C4-2B (cell line): Measurements from ENCODE around the gene CEP131.

Experiments
- H3K27ac ChIP-seq: fragments of 450-650 bp; 2 replicates; pipeline ENCODE4 v1.5.1; 2017
- ZFX ChIP-seq: fragments of 450-650 bp; IDR thresholded peaks from 2 replicates; pipeline ENCODE4 v1.6.1; 2017
- TF ChIP-seq, protein P1 (sequence below): fragments of 450-650 bp; conservative IDR thresholded peaks from 2 replicates; pipeline ENCODE4 v1.5.1; 2017; ENCODE audit warnings: mild to moderate bottlenecking

CEP131 gene

DNA sequence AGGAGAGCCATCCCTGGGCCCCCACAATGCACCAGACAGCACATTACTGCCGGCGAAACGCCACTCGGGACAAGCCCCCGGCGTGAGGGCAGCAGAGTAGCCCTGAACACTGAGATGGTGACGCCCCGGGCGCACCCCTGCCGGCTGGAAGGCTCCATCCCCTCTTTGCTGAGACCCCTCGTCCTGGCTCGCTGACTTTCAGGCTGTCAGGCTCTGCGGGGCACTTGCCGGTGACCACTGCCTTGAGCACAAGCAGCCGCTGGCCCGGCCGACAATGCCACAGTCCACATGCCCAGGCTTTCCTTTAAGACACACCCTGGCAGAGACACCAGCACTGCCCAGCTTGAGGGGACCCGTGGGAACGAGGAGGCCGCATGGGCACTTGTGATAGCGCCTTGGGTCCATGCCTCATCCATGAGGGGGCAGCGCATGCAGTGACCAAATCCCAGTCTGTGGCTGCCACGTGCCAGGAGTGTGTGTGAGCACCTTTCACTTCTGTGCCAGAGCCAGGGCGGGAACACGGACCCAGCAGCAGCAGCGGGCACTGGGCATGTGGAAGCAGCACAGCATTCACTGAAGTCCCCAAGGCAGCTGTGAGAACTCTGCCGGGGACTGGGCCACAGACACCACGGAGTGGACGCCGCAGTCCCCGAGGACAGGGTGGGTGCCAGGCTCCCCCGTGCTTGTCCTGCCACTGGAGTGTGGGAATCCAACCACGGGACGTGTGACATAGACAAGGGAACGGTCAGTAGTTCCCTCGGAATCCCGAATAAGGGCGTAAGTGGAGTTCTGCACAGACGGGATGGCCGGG, 40.8 kb upstream of the CEP131 start:
- no peak overlapping the region for H3K27ac ChIP-seq
- no peak for TF ChIP-seq ZFX
- TF ChIP-seq, protein P1, sequence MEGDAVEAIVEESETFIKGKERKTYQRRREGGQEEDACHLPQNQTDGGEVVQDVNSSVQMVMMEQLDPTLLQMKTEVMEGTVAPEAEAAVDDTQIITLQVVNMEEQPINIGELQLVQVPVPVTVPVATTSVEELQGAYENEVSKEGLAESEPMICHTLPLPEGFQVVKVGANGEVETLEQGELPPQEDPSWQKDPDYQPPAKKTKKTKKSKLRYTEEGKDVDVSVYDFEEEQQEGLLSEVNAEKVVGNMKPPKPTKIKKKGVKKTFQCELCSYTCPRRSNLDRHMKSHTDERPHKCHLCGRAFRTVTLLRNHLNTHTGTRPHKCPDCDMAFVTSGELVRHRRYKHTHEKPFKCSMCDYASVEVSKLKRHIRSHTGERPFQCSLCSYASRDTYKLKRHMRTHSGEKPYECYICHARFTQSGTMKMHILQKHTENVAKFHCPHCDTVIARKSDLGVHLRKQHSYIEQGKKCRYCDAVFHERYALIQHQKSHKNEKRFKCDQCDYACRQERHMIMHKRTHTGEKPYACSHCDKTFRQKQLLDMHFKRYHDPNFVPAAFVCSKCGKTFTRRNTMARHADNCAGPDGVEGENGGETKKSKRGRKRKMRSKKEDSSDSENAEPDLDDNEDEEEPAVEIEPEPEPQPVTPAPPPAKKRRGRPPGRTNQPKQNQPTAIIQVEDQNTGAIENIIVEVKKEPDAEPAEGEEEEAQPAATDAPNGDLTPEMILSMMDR: no peak

DNA sequence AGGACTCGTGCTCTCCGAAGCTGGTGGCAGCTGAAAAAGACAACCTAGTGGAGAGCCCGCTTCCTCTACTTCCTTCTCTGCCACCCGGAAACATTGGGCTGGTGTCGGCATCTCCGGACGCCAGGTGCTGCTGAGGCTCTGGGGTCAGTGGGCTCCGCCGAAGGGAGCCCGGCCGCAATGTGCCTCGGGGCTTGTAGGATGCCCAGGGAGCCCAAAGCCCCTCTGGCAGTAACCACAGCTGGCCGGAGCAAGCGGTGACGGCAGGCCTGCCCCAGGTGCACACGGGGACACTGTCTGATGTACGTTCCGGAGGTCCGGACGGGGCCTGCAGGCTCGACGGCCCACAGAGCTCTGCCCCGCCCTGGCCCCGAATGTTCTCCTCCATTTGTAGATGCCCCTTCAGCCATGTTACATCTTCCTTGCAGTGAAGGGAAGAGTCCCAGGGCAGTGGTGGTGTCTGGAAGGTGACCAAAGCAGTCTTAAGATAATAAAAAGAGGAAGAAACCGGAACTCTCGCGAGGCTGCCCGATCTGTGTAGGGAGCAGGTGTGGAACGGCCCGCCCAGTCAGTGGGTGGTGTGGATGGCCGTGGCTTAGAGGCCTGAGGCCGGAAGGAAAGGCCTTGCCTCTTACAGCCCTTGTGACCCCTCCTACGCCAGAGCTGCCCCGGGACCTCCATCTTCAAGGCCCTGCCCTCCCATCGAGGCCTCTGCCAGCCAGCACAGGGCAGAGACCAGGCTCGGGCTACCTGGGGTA, 39.0 kb upstream of the CEP131 start:
- TF ChIP-seq, protein P1: no peak
- TF ChIP-seq ZFX: no peak
- no peak overlapping the region for H3K27ac ChIP-seq

DNA sequence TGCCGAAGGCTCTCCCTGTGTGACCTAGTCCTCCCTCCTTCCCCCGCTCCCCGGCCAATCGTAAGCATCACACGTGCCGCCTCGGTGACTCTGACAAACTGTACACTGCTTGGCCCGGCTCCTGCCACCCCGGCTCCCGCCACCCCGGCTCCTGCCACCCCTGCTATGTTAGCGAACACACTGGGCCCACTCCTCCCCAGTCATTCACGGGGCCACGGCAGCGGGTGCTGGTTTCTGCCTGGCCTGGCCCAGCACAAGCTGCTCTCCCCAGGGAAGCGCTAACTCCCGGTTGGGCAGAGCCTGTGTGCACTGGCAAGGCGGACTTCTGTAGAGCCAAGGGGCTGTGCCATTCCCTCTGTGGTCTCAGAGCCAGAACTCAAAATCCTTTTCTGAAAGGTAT, 38.3 kb upstream of the CEP131 start:
- H3K27ac ChIP-seq: no peak overlapping the region
- TF ChIP-seq, protein P1: no peak
- no peak for TF ChIP-seq ZFX

DNA sequence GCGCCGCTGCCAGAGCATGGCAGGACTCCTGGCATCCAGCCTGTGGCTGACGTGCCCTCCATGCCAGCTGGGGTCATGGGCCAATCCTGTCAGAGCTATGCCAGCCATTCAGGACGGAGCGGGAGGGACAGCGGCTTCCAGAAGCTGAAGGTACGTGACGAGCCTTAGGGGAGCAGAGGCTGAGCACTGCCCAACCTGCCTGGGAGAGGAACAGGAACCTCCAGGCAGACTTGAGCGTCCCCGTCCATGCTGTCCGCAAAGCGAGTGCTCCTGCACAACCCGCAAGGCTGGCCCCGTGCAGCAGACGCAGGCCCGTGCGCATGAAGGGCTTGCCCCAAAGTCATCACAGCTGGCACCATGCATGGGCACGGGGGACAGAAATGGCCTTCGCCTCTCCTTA, 37.9 kb upstream of the CEP131 start:
- TF ChIP-seq, protein P1: no peak
- TF ChIP-seq ZFX: no peak
- H3K27ac ChIP-seq: no peak overlapping the region

DNA sequence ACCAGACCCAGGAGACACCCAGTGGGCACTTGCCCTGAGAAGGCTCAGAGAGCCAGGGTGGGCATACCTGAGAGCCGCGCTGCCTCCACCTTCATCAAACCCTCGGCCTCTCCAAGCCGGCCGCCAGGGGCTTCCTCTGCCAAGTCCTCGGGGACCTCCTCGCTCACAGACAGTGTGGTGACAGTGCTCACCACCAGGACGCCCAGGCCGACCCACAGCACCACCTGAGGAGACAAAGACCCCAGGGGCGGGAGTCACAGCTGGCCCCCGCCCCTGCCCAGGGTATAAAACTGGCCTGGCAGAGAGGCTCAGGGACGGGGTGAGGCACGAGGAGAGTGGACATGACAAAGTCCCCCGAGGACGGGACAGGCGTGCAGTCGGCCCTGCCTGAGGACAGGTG, 37.4 kb upstream of the CEP131 start:
- no peak overlapping the region for H3K27ac ChIP-seq
- TF ChIP-seq ZFX: no peak
- TF ChIP-seq, protein P1: no peak

DNA sequence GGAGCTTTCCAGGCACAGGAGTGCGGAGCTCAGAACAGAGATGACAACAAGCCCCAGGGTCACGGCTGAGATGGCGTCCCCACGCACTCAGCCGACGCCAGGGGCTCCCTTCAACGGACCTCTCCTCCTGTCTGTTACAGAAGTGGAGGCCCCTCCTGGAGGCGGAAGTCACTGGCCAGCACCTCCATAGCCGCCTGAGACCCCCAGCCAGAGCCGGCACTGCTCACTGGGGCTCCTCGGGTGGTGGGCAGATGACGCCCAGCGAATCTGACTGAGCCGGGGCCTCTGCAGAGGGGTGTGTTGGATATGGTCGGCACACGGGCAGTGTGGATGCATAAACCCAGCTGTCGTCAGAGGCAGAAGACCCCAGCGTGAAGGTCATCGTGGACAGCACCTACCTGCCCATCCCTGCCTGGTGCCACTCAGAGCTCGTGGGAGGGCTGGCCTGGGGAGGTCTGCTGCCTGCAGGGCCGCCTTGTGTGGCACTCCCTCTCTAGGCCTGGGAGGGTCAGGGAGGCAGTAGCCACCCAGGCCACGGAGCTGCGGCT, 36.4 kb upstream of the CEP131 start:
- H3K27ac ChIP-seq: no peak overlapping the region
- TF ChIP-seq, protein P1: no peak
- TF ChIP-seq ZFX: no peak

DNA sequence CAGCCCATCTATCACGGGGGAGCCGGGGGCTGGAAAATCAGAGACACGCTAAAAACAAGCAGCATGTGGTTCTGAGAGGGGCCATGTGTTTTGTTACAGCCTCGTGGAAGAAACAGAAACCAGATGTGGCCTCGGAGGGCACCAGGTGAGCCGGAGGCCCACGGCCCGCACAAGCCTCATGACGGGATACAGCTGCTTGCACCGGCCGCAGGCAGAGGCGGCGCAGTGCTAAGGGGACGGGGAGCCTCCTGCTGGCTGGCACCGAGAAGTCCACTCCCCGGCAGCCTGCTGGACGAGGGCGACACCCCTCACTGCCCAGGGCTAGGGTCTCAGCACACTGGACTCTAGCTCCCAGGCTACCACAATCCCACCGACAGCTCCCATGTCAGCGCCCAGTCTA, 35.5 kb upstream of the CEP131 start:
- no peak overlapping the region for H3K27ac ChIP-seq
- TF ChIP-seq ZFX: no peak
- TF ChIP-seq, protein P1: no peak
